ENCODE results near the gene TMEM131. TPM values are rescaled to one million over a fixed set of nuclear protein-coding genes. Genes with fewer than 3 reads are reported as not detected.

Gene TMEM131
- total RNA-seq, 1 experiment from 2014 or later: 29.6 TPM

DNA sequence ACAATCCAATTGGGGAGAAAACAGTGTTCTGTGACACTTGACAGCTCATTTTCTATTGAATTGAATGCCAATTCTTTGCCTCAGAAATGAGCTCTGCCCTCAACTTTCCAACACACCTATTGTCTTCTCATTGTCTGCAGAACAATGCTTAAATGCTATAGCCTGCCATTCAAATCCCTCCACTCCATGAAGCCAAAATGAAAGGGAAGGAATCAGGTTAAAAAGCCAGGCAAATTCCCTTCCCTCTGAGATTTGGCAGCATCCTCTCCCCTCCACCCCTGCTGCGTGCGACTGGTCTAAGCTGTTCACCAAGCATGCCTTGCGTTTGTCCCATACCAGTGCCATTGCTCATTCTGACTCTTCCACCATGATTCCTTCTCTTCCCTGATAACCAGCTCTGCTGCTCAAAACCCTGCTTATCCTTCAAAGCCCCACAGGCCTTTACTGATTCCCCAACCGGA lies 32.4 kb upstream of the TMEM131 start:
- H2AFZ ChIP-seq: no peak overlapping the region; the same call in 1 of the 2 replicates
- H3K36me3 ChIP-seq (ENCODE audit: low read depth): no peaks in the 10 kb centered on the region
- H3F3A ChIP-seq (ENCODE audit: insufficient read depth, low read depth): no peaks in the 10 kb centered on the region
- TF ChIP-seq EZH2 (IDR thresholded peaks at IDR 0.05; ENCODE audit: low read depth): no peak
- ChIA-PET POLR2A (ENCODE audit: unreplicated experiment) (no interaction called here), CTCF (no interaction called here)
- H3K27ac ChIP-seq: no peak overlapping the region
- intact Hi-C loops (cut with micrococcal nuclease; ENCODE audit: unreplicated experiment): no loop called here
- H3K9me2 ChIP-seq (ENCODE audit: insufficient read depth): no peaks in the 10 kb centered on the region
- no peaks in the 10 kb centered on the region for H3K27me3 ChIP-seq (ENCODE audit: insufficient read depth, low read depth)
- H3K9me3 ChIP-seq (ENCODE audit: insufficient read depth, low read depth): no peaks in the 10 kb centered on the region
- H3K4me3 ChIP-seq: no peak overlapping the region
- H3K79me2 ChIP-seq (ENCODE audit: low read depth): no peaks in the 10 kb centered on the region
- DNase-seq: peak in 1 of 2 experiments; percentile 39
- no TSS peak for BruUV-seq (replicated peaks)
- H3K4me1 ChIP-seq (replicated peaks; ENCODE audit: insufficient read depth): no peaks in the 10 kb centered on the region
- no peak overlapping the region for H3K4me2 ChIP-seq
- no peaks in the 10 kb centered on the region for H4K20me1 ChIP-seq (ENCODE audit: insufficient read depth)

DNA sequence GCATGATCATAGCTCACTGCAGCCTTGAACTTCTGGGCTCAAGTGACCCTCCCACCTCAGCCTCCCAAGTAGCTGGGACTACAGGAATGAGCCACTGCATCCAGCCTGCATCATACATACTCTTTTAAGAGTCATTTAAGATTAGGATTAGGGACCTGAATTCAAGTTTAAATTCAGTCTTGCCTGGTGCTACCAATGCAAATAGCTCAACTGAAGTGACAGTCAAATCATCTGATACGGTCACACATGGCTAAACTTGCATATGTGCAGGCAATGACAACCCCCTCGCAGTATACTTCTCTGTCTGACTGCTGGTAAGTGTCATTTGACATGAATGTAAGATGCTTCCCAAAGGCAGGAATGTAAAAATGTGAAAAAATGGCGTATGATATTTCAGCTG lies 31.8 kb upstream of the TMEM131 start:
- Histone ChIP-seq H3K4me1 (replicated peaks; ENCODE audit: insufficient read depth) (no peaks in the 10 kb centered on the region), H3K79me2 (ENCODE audit: low read depth) (no peaks in the 10 kb centered on the region), H3F3A (ENCODE audit: insufficient read depth, low read depth) (no peaks in the 10 kb centered on the region), H3K27me3 (ENCODE audit: insufficient read depth, low read depth) (no peaks in the 10 kb centered on the region), H4K20me1 (ENCODE audit: insufficient read depth) (no peaks in the 10 kb centered on the region), H3K27ac (no peak overlapping the region), H3K4me2 (no peak overlapping the region), H3K36me3 (ENCODE audit: low read depth) (no peaks in the 10 kb centered on the region), H3K9me2 (ENCODE audit: insufficient read depth) (no peaks in the 10 kb centered on the region), H3K9me3 (ENCODE audit: insufficient read depth, low read depth) (no peaks in the 10 kb centered on the region), H3K4me3 (no peak overlapping the region), H2AFZ (no peak overlapping the region)
- TF ChIP-seq EZH2 (IDR thresholded peaks at IDR 0.05; ENCODE audit: low read depth): no peak
- TF ChIP-seq, protein P1, sequence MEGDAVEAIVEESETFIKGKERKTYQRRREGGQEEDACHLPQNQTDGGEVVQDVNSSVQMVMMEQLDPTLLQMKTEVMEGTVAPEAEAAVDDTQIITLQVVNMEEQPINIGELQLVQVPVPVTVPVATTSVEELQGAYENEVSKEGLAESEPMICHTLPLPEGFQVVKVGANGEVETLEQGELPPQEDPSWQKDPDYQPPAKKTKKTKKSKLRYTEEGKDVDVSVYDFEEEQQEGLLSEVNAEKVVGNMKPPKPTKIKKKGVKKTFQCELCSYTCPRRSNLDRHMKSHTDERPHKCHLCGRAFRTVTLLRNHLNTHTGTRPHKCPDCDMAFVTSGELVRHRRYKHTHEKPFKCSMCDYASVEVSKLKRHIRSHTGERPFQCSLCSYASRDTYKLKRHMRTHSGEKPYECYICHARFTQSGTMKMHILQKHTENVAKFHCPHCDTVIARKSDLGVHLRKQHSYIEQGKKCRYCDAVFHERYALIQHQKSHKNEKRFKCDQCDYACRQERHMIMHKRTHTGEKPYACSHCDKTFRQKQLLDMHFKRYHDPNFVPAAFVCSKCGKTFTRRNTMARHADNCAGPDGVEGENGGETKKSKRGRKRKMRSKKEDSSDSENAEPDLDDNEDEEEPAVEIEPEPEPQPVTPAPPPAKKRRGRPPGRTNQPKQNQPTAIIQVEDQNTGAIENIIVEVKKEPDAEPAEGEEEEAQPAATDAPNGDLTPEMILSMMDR (conservative IDR thresholded peaks at IDR 0.05): no peak
- intact Hi-C loops (cut with micrococcal nuclease; ENCODE audit: unreplicated experiment): no loop called here
- no TSS peak for BruUV-seq (replicated peaks)
- DNase-seq: no peak
- ChIA-PET CTCF (no interaction called here), POLR2A (ENCODE audit: unreplicated experiment) (no interaction called here)

DNA sequence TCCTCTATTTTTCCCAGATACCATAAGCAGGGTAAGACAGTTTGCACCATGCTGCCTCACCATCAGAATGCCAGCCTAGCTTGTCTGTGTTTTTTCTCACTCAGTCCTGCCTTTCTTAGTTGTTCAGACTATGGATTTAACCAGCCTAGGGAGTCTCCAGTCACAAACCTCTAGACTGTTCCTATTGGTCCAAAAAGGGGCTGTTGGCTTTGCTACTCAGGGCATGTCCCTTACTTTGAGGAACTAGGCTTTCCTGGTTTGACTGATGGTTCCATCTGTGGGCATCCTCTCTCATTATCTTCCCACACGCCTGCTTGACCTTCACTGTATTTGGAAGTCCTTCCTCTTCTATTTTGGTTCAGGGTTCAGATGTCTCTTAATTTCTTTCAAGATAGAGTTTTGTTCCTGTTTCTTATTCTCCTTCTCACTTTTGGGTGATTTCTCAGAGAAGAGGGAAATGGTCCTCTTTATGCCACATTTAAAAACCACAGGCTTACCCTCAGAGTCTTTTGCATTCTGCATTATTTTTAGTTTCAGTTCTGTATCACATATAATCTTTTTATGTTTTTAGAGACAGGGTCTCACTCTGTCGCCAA lies 31.3 kb upstream of the TMEM131 start:
- Histone ChIP-seq H3K4me1 (replicated peaks; ENCODE audit: insufficient read depth) (no peaks in the 10 kb centered on the region), H2AFZ (no peak overlapping the region), H3K79me2 (ENCODE audit: low read depth) (no peaks in the 10 kb centered on the region), H3F3A (ENCODE audit: insufficient read depth, low read depth) (no peaks in the 10 kb centered on the region), H3K36me3 (ENCODE audit: low read depth) (no peaks in the 10 kb centered on the region), H4K20me1 (ENCODE audit: insufficient read depth) (no peaks in the 10 kb centered on the region), H3K4me3 (no peak overlapping the region), H3K27ac (no peak overlapping the region), H3K9me3 (ENCODE audit: insufficient read depth, low read depth) (no peaks in the 10 kb centered on the region), H3K4me2 (no peak overlapping the region), H3K9me2 (ENCODE audit: insufficient read depth) (no peaks in the 10 kb centered on the region), H3K27me3 (ENCODE audit: insufficient read depth, low read depth) (no peaks in the 10 kb centered on the region)
- no peak for DNase-seq
- POLR2A ChIA-PET (ENCODE audit: unreplicated experiment): no interaction called here
- no TSS peak for BruUV-seq (replicated peaks)
- intact Hi-C loops (cut with micrococcal nuclease; ENCODE audit: unreplicated experiment): no loop called here
- CTCF ChIA-PET: no interaction called here
- TF ChIP-seq EZH2 (IDR thresholded peaks at IDR 0.05; ENCODE audit: low read depth): no peak
- TF ChIP-seq, protein P1 (conservative IDR thresholded peaks at IDR 0.05): no peak

DNA sequence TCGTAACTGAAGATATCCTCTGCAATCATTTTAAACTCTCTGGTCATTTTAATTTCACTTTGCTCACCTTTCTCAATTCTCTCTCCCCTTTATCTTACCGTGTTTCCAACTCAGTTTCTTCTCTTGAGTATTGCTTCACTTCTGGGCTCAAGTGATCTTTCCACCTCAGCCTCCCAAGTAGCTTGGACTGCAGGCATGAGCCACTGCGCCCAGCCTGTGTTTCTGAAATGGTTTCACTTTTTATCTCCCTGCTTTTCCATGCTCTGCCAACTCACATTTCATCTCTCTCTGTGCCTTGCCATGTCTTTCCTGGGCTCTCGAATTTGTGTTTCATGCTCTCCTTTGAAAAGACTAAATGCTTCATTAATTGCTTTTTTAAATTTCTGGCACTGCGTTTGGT lies 30.5 kb upstream of the TMEM131 start:
- no peaks in the 10 kb centered on the region for H3K9me3 ChIP-seq (ENCODE audit: insufficient read depth, low read depth)
- no peaks in the 10 kb centered on the region for H4K20me1 ChIP-seq (ENCODE audit: insufficient read depth)
- TF ChIP-seq EZH2 (IDR thresholded peaks at IDR 0.05; ENCODE audit: low read depth): no peak
- TF ChIP-seq, protein P1 (conservative IDR thresholded peaks at IDR 0.05): no peak
- no peak overlapping the region for H3K4me3 ChIP-seq
- no peaks in the 10 kb centered on the region for H3K4me1 ChIP-seq (replicated peaks; ENCODE audit: insufficient read depth)
- DNase-seq: no peak
- no peaks in the 10 kb centered on the region for H3F3A ChIP-seq (ENCODE audit: insufficient read depth, low read depth)
- BruUV-seq (replicated peaks): no TSS peak
- no peaks in the 10 kb centered on the region for H3K9me2 ChIP-seq (ENCODE audit: insufficient read depth)
- H3K4me2 ChIP-seq: 0 out of 2 replicates have a peak overlapping the region, but pooled peaks have one; percentile 6
- ChIA-PET POLR2A (ENCODE audit: unreplicated experiment) (no interaction called here), CTCF (no interaction called here)
- H3K27ac ChIP-seq: no peak overlapping the region
- H3K79me2 ChIP-seq (ENCODE audit: low read depth): no peaks in the 10 kb centered on the region
- intact Hi-C loops (cut with micrococcal nuclease; ENCODE audit: unreplicated experiment): no loop called here
- H3K36me3 ChIP-seq (ENCODE audit: low read depth): no peaks in the 10 kb centered on the region
- no peaks in the 10 kb centered on the region for H3K27me3 ChIP-seq (ENCODE audit: insufficient read depth, low read depth)
- H2AFZ ChIP-seq: 0 out of 2 replicates have a peak overlapping the region, but pooled peaks have one; percentile 63

All from PC-9 (cell line).